Measurements from ENCODE around the gene KRTAP4-3.
"Not testable (repeated sequence)": the region's sequence is repeated elsewhere in the genome, so short reads cannot be mapped to it uniquely, and the experiment has no call there.

Gene KRTAP4-3

GRCh38 chr17:41168121-41168520 lies at the start of gene KRTAP4-3:
TSS of gene KRTAP4-3 (minus strand) at chr17:41168221. CDS start at chr17:41168172, 49 bp downstream.
- DNase-seq (ENCODE audit: low read depth) = no peak

GRCh38 chr17:41215681-41216080 lies 47.7 kb upstream of the KRTAP4-3 start:
- no peak for DNase-seq (ENCODE audit: low read depth)

GRCh38 chr17:41212524-41213169 lies 44.6 kb upstream of the KRTAP4-3 start:
- no peak for DNase-seq (ENCODE audit: low read depth)

GRCh38 chr17:41211845-41212466 lies 43.9 kb upstream of the KRTAP4-3 start:
- DNase-seq (ENCODE audit: low read depth) = peak; percentile 21

GRCh38 chr17:41199421-41200078 lies 31.5 kb upstream of the KRTAP4-3 start:
- DNase-seq (ENCODE audit: low read depth) = no peak

- no peak for DNase-seq (ENCODE audit: low read depth)
Observed at GRCh38 chr17:41196068-41196467, 28.0 kb upstream of the KRTAP4-3 start.

GRCh38 chr17:41190328-41190727 lies 22.3 kb upstream of the KRTAP4-3 start:
- no peak for DNase-seq (ENCODE audit: low read depth)

- not testable (repeated sequence) for DNase-seq (ENCODE audit: low read depth)
Observed at GRCh38 chr17:41189837-41190318, 21.9 kb upstream of the KRTAP4-3 start, which contains the start of gene KRTAP9-1. TSS of gene KRTAP9-1 (plus strand) at chr17:41189887. CDS start at chr17:41189887, 0 bp downstream.

GRCh38 chr17:41186872-41187271 lies 18.9 kb upstream of the KRTAP4-3 start:
- no peak for DNase-seq (ENCODE audit: low read depth)

- no peak for DNase-seq (ENCODE audit: low read depth)
Observed at GRCh38 chr17:41185001-41185400, 17.0 kb upstream of the KRTAP4-3 start.

GRCh38 chr17:41184480-41184961 lies 16.5 kb upstream of the KRTAP4-3 start, which contains the start of gene KRTAP4-1:
TSS of gene KRTAP4-1 (minus strand) at chr17:41184911. CDS start at chr17:41184854, 57 bp downstream.
- no peak for DNase-seq (ENCODE audit: low read depth)

- DNase-seq (ENCODE audit: low read depth) = peak; percentile 28
Observed at GRCh38 chr17:41178843-41179616, 11.0 kb upstream of the KRTAP4-3 start.

GRCh38 chr17:41178341-41178740 lies 10.3 kb upstream of the KRTAP4-3 start:
- DNase-seq (ENCODE audit: low read depth) = peak; percentile 27

GRCh38 chr17:41177727-41178271 lies 9.8 kb upstream of the KRTAP4-3 start, which contains the start of gene KRTAP4-2:
TSS of gene KRTAP4-2 (minus strand) at chr17:41178221. CDS start at chr17:41178164, 57 bp downstream.
- DNase-seq (ENCODE audit: low read depth) = no peak

GRCh38 chr17:41176744-41177387 lies 8.8 kb upstream of the KRTAP4-3 start:
- DNase-seq (ENCODE audit: low read depth) = no peak

- no peak for DNase-seq (ENCODE audit: low read depth)
Observed at GRCh38 chr17:41171886-41172285, 3.9 kb upstream of the KRTAP4-3 start.

- DNase-seq (ENCODE audit: low read depth) = no peak
Observed at GRCh38 chr17:41167561-41167960, 460 bp downstream of the KRTAP4-3 start.

GRCh38 chr17:41163828-41164227 lies 4.2 kb downstream of the KRTAP4-3 start:
- DNase-seq (ENCODE audit: low read depth) = no peak

- no peak for DNase-seq (ENCODE audit: low read depth)
Observed at GRCh38 chr17:41160648-41161047, 7.4 kb downstream of the KRTAP4-3 start, which contains the start of gene KRTAP4-4. TSS of gene KRTAP4-4 (minus strand) at chr17:41160748. CDS start at chr17:41160691, 57 bp downstream.

- not testable (repeated sequence) for DNase-seq (ENCODE audit: low read depth)
Observed at GRCh38 chr17:41160190-41160589, 7.8 kb downstream of the KRTAP4-3 start.

GRCh38 chr17:41153856-41154255 lies 14.2 kb downstream of the KRTAP4-3 start:
- no peak for DNase-seq (ENCODE audit: low read depth)

Data from GM04503 (cell line).